Endothelial cell of umbilical vein (primary cell): ENCODE measurements around the gene LHPP.

Source experiments
- CTCF ChIP-seq, 2 donors: IDR thresholded peaks; 1 replicate in 1 of 2; 2 replicates in 1 of 2; pipeline ENCODE4 v1.5.1; 2011; ENCODE audit warnings: low read length in 2 of 2, mild to moderate bottlenecking in 2 of 2, moderate library complexity in 2 of 2, control low read depth in 1 of 2, inconsistent platforms in 1 of 2, low read depth in 1 of 2; ENCODE audit not compliant: insufficient read depth in 1 of 2; ENCODE audit errors: extremely low read depth in 1 of 2
- EZH2 ChIP-seq: IDR thresholded peaks from 2 replicates; pipeline ENCODE4 v1.6.1; 2012; ENCODE audit warnings: borderline replicate concordance, low read depth, mild to moderate bottlenecking, moderate library complexity, low read length, inconsistent platforms; ENCODE audit not compliant: severe bottlenecking
- GATA2 ChIP-seq: IDR thresholded peaks from 2 replicates; pipeline ENCODE4 v1.7.0; 2011; ENCODE audit warnings: low read depth, mild to moderate bottlenecking, moderate library complexity, mixed read lengths, low read length; ENCODE audit not compliant: insufficient read length, insufficient read depth
- POLR2A ChIP-seq: IDR thresholded peaks from 2 replicates; pipeline ENCODE4 v1.6.1; 2012; ENCODE audit warnings: low read depth, mild to moderate bottlenecking, control low read depth, low read length
- POLR2AphosphoS5 ChIP-seq: IDR thresholded peaks from 2 replicates; pipeline ENCODE4 v1.6.1; 2012; ENCODE audit warnings: low read depth, mild to moderate bottlenecking, control low read depth, low read length, moderate library complexity; ENCODE audit not compliant: insufficient read depth

DNA sequence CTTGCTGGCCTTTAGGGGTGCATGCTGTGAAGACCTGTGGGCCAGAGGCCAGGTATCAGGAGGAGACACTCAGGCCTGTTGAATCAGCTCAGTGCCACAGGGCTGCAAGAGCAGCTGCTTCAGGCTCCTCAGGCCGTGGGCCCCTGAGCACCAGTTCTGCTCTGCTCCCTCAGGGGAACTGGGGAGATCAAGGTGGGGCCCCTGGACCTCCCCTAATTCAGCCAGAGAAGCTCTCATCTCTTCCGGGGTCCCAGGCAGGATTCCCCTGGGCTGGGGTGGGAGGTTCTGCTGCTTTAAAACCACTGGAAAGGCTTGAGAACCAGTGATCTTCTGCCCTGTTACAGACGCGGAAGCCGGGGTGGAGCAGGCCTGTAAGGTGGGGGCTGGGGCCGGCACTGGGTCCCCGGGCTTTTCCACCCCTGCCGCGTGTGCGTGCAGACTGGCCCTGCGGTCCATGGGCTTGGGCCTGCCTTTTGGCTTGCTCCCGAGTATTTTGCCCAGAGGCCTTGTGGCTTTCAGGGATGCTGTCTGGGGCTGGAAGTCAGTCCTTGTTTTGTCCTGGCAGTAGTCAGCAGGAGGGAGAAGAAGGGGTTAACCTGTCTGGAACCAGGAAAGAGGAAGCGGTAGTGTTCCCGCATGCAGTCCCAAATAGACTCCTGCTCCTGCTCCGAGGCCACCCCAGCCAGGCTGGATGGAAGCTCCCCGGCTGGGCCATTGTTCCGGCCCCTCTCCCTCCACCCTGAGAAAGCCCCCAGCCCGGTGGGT, 74.3 kb downstream of the LHPP start:
- TF ChIP-seq EZH2, result no peak
- no peak for TF ChIP-seq POLR2A
- TF ChIP-seq CTCF (IDR thresholded peaks at IDR 0.05; ENCODE audit: extremely low read depth in 1 of 2, insufficient read depth in 1 of 2, low read depth in 1 of 2, low read length in 2 of 2), result no peak
- no peak for TF ChIP-seq GATA2
- TF ChIP-seq POLR2AphosphoS5, result no peak
